Measurements from ENCODE around the gene GRAP2. TPM values are rescaled to one million over a fixed set of nuclear protein-coding genes. Genes with fewer than 3 reads are reported as not detected.
A peak's percentile ranks its signal among the peaks of the same experiment; 100 is the strongest.

The GRAP2 gene
- total RNA-seq, 4 donors from 2014 or later: 0.76 to 11.1 (median 1.1) TPM

- Histone ChIP-seq H3K4me1 (no peaks in the 10 kb centered on the region), H3K27ac (peak overlapping the region in 1 of 4 donors; percentile 37), H3K27me3 (peaks cover 0 to 20% (median 0%) of the 10 kb centered on the region in 4 donors), H3K4me3 (no peak overlapping the region), H3K36me3 (no peaks in the 10 kb centered on the region), H3K9me3 (no peaks in the 10 kb centered on the region)
- TF ChIP-seq, protein P1, sequence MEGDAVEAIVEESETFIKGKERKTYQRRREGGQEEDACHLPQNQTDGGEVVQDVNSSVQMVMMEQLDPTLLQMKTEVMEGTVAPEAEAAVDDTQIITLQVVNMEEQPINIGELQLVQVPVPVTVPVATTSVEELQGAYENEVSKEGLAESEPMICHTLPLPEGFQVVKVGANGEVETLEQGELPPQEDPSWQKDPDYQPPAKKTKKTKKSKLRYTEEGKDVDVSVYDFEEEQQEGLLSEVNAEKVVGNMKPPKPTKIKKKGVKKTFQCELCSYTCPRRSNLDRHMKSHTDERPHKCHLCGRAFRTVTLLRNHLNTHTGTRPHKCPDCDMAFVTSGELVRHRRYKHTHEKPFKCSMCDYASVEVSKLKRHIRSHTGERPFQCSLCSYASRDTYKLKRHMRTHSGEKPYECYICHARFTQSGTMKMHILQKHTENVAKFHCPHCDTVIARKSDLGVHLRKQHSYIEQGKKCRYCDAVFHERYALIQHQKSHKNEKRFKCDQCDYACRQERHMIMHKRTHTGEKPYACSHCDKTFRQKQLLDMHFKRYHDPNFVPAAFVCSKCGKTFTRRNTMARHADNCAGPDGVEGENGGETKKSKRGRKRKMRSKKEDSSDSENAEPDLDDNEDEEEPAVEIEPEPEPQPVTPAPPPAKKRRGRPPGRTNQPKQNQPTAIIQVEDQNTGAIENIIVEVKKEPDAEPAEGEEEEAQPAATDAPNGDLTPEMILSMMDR (IDR thresholded peaks at IDR 0.05): no peak
- TF ChIP-seq POLR2A (IDR thresholded peaks at IDR 0.05): no peak
- DNase-seq: no peak
- WGBS, 2 donors: 73 to 89% methylated on average over 6 of the region's 6 CpGs
- intact Hi-C loops (cut with DNase I): no loop called here
Observed at GRCh38 chr22:39907047-39907446, 6.2 kb downstream of the GRAP2 start.

- DNase-seq: no peak
- peak overlapping the region in 1 of 4 donors; percentile 26 for H3K27ac ChIP-seq
- no peak overlapping the region for H3K4me3 ChIP-seq
- no peaks in the 10 kb centered on the region for H3K36me3 ChIP-seq
- H3K9me3 ChIP-seq: no peaks in the 10 kb centered on the region
- H3K27me3 ChIP-seq: peaks cover 0 to 26% (median 0%) of the 10 kb centered on the region in 4 donors
- H3K4me1 ChIP-seq: no peaks in the 10 kb centered on the region
- WGBS, 2 donors: 75 to 81% methylated on average over 9 of the region's 9 CpGs
- intact Hi-C loops (cut with DNase I): no loop called here
- TF ChIP-seq, protein P1 (IDR thresholded peaks at IDR 0.05): no peak
- TF ChIP-seq POLR2A (IDR thresholded peaks at IDR 0.05): no peak
Observed at GRCh38 chr22:39907605-39908097, 6.8 kb downstream of the GRAP2 start.

- H3K27me3 ChIP-seq: peaks cover 0 to 30% (median 0%) of the 10 kb centered on the region in 4 donors
- no peak for DNase-seq
- intact Hi-C loops (cut with DNase I): no loop called here
- TF ChIP-seq, protein P1 (IDR thresholded peaks at IDR 0.05): no peak
- no peak for TF ChIP-seq POLR2A (IDR thresholded peaks at IDR 0.05)
- H3K4me3 ChIP-seq: no peak overlapping the region
- H3K36me3 ChIP-seq: no peaks in the 10 kb centered on the region
- peaks cover 0 to 1% (median 0%) of the 10 kb centered on the region in 3 donors for H3K4me1 ChIP-seq
- WGBS, 2 donors: 73 to 78% methylated on average over 2 of the region's 2 CpGs
- no peaks in the 10 kb centered on the region for H3K9me3 ChIP-seq
- H3K27ac ChIP-seq: peak overlapping the region in 2 of 4 donors; percentile 11 to 26
Observed at GRCh38 chr22:39908136-39908535, 7.3 kb downstream of the GRAP2 start.

DNA sequence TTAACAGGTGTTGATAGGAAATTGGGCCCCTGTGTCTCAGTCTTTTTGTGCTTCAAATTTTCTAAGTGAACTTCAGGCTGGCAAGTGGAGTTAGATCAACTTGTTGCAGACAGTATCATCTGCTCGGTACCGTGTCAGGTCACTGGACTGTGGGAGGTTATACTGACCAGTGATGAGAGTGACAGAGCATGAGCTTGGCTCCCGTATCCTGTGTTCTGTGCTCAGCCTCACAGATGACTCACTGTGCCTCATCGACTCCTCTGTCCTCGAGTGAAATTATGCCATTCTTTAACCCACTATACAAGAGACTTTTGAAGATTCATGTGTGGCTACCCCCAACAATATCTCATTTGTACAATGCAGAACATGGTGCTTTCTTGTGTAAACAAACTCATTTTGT lies 7.9 kb downstream of the GRAP2 start:
- 52 to 54% methylated on average over 5 of the region's 5 CpGs for WGBS, 2 donors
- intact Hi-C loops (cut with DNase I): no loop called here

More for the DNA sequence above, 7.9 kb downstream of the GRAP2 start:
- DNase-seq: no peak
- peak overlapping the region in 2 of 4 donors; percentile 11 to 26 for H3K27ac ChIP-seq
- H3K4me3 ChIP-seq: no peak overlapping the region
- H3K9me3 ChIP-seq: no peaks in the 10 kb centered on the region
- peaks cover 0 to 33% (median 0%) of the 10 kb centered on the region in 4 donors for H3K27me3 ChIP-seq
- H3K36me3 ChIP-seq: no peaks in the 10 kb centered on the region
- no peak for TF ChIP-seq POLR2A (IDR thresholded peaks at IDR 0.05)
- TF ChIP-seq, protein P1 (IDR thresholded peaks at IDR 0.05): no peak
- H3K4me1 ChIP-seq: peaks cover 0 to 7% (median 2%) of the 10 kb centered on the region in 3 donors
